HCT116 (cell line): Measurements from ENCODE around the gene DENND4C. TPM values are rescaled to one million over a fixed set of nuclear protein-coding genes. Genes with fewer than 3 reads are reported as not detected.

ENCODE experiments used
- ATAC-seq: fragments of 200-7000 bp; cut with Tn5 transposase; 2 replicates; pipeline ENCODE4 v1.9.1; 2020; ENCODE audit warnings: mild to moderate bottlenecking, moderate library complexity
- BruUV-seq: library from RNA; stranded (reverse); fragments of 400-500 nt; replicated peaks from 2 replicates; lab custom pipeline; 2021; lab: Mats Ljungman, UMichigan
- CTCF ChIA-PET: fragments of 300-600 bp; sonication (Branson Sonifier 250); formaldehyde crosslinking; loops from one replicate; lab custom pipeline; 2021; ENCODE audit warnings: antibody characterized with exemption; lab: Charles Lee
- POLR2A ChIA-PET: fragments of 300-600, 350-600 bp; sonication (Branson Sonifier 250); formaldehyde crosslinking; loops from one replicate; lab custom pipeline; 2021; ENCODE audit warnings: antibody characterized with exemption; lab: Charles Lee
- RAD21 ChIA-PET, 2 experiments: fragments of 300-600 bp; sonication (Branson Sonifier 250); formaldehyde crosslinking; loops; one replicate each; lab custom pipeline; 2023; ENCODE audit warnings: low total read pairs in 2 of 2; ENCODE audit not compliant: uncharacterized antibody in 2 of 2, unreplicated experiment in 2 of 2, low non-redundant PET in 1 of 2; lab: Charles Lee
- DNase-seq: peaks from one replicate; pipeline ENCODE4 v3.0.0-alpha.2; 2010; ENCODE audit warnings: low read depth, low spot score
- H2AFZ ChIP-seq: fragments of 200-600 bp; shearing (Covaris generic), sonication (generic); 2 replicates; pipeline ENCODE4 v1.6.1; 2017; ENCODE audit warnings: low read depth, mixed run types, mixed read lengths, antibody characterized with exemption, low read length; ENCODE audit not compliant: poor library complexity, severe bottlenecking
- H3K27ac ChIP-seq: 2 replicates; pipeline ENCODE4 v1.5.1; 2012; ENCODE audit warnings: low read depth, low read length
- H3K27me3 ChIP-seq: fragments of 200-600 bp; sonication (generic); 2 replicates; pipeline ENCODE4 v1.6.1; 2016; ENCODE audit warnings: mixed run types, low read length, mixed read lengths; ENCODE audit not compliant: insufficient read depth
- H3K36me3 ChIP-seq, 2 experiments: fragments of 200-500 bp in 1 of 2; fragments of 200-600 bp in 1 of 2; sonication (Bioruptor generic) in 1 of 2; sonication (generic) in 1 of 2; 2 replicates each; pipeline versions ENCODE4 v1.5.1 to v1.6.1; 2014 to 2016; ENCODE audit warnings: low read length in 2 of 2, inconsistent platforms in 1 of 2, mixed read lengths in 1 of 2, mixed run types in 1 of 2; ENCODE audit not compliant: insufficient read depth in 2 of 2, control insufficient read depth in 1 of 2
- H3K4me1 ChIP-seq, 2 experiments: fragments of 200-600 bp in 1 of 2; sonication (generic) in 1 of 2; 2 replicates each; pipeline versions ENCODE4 v1.5.1 to v1.6.1; 2012 to 2017; ENCODE audit warnings: low read length in 2 of 2, inconsistent platforms in 1 of 2, mild to moderate bottlenecking in 1 of 2, mixed read lengths in 1 of 2, mixed run types in 1 of 2, moderate library complexity in 1 of 2; ENCODE audit not compliant: insufficient read depth in 2 of 2, control insufficient read depth in 1 of 2
- H3K4me2 ChIP-seq: fragments of 200-600 bp; sonication (generic); 2 replicates; pipeline ENCODE4 v1.6.1; 2017; ENCODE audit warnings: mixed run types, low read length, mixed read lengths
- H3K4me3 ChIP-seq, 2 experiments: fragments of 200-600 bp in 1 of 2; sonication (generic) in 1 of 2; replicated peaks in 1 of 2; 2 replicates each; pipeline ENCODE4 v1.5.1; 2011 to 2016; ENCODE audit warnings: low read length in 2 of 2, control low read depth in 1 of 2, low read depth in 1 of 2, mild to moderate bottlenecking in 1 of 2, mixed read lengths in 1 of 2, mixed run types in 1 of 2
- H3K79me2 ChIP-seq: fragments of 200-600 bp; sonication (generic); 2 replicates; pipeline ENCODE4 v1.6.1; 2017; ENCODE audit warnings: mild to moderate bottlenecking, mixed run types, low read length, moderate library complexity, mixed read lengths; ENCODE audit not compliant: insufficient read depth
- H3K9ac ChIP-seq: fragments of 200-600 bp; sonication (generic); 2 replicates; pipeline ENCODE4 v1.6.1; 2016; ENCODE audit warnings: low read length, mixed read lengths
- H3K9me2 ChIP-seq: fragments of 200-600 bp; sonication (generic), shearing (Covaris generic); 2 replicates; pipeline ENCODE4 v1.6.1; 2017; ENCODE audit warnings: mixed run types, mild to moderate bottlenecking, moderate library complexity; ENCODE audit not compliant: insufficient read depth
- H3K9me3 ChIP-seq, 2 experiments: fragments of 200-500 bp in 1 of 2; fragments of 200-600 bp in 1 of 2; sonication (Bioruptor generic) in 1 of 2; sonication (generic) in 1 of 2; 2 replicates each; pipeline ENCODE4 v1.6.1; 2014 to 2017; ENCODE audit warnings: low read length in 2 of 2, mixed read lengths in 2 of 2, inconsistent platforms in 1 of 2, low read depth in 1 of 2, mild to moderate bottlenecking in 1 of 2, mixed run types in 1 of 2, moderate library complexity in 1 of 2; ENCODE audit not compliant: control insufficient read depth in 1 of 2, insufficient read depth in 1 of 2
- H4K20me1 ChIP-seq: fragments of 200-600 bp; sonication (generic), shearing (Covaris generic); 2 replicates; pipeline ENCODE4 v1.6.1; 2017; ENCODE audit warnings: mixed run types, mild to moderate bottlenecking, moderate library complexity; ENCODE audit not compliant: insufficient read depth
- CBX3 ChIP-seq: IDR thresholded peaks from 2 replicates; pipeline ENCODE4 v1.6.1; 2012; ENCODE audit warnings: low read depth
- JUND ChIP-seq: IDR thresholded peaks from 2 replicates; pipeline ENCODE4 v1.6.1; 2012
- POLR2AphosphoS5 ChIP-seq: IDR thresholded peaks from 2 replicates; pipeline ENCODE4 v1.6.1; 2011; ENCODE audit warnings: mild to moderate bottlenecking, low read depth, low read length, moderate library complexity
- SP1 ChIP-seq: IDR thresholded peaks from 2 replicates; pipeline ENCODE4 v1.6.1; 2012; ENCODE audit warnings: low read depth
- SRF ChIP-seq: IDR thresholded peaks from 2 replicates; pipeline ENCODE4 v1.6.1; 2012; ENCODE audit warnings: low read depth
- YY1 ChIP-seq: IDR thresholded peaks from 2 replicates; pipeline ENCODE4 v1.6.1; 2011; ENCODE audit warnings: low read length, low read depth, moderate library complexity, mild to moderate bottlenecking; ENCODE audit not compliant: insufficient replicate concordance; ENCODE audit errors: extremely low read depth
- ZFX ChIP-seq: fragments of 450-650 bp; IDR thresholded peaks from 2 replicates; pipeline ENCODE4 v1.6.1; 2017
- intact Hi-C: fragments of 100-400 bp; cut with micrococcal nuclease; formaldehyde crosslinking; loops from 2 replicates; pipeline ENCODE4 v1.10.0; 2022
- total RNA-seq: library from RNA; stranded (reverse); gene quantifications from one replicate; pipeline ENCODE4 v1.2.1, GENCODE V29; 2021; ENCODE audit not compliant: unreplicated experiment
- TF ChIP-seq, protein P1 (sequence below): IDR thresholded peaks from 2 replicates; pipeline ENCODE4 v1.6.1; 2012; ENCODE audit warnings: low read depth
- TF ChIP-seq, protein P2 (sequence below): IDR thresholded peaks from 2 replicates; pipeline ENCODE4 v1.6.1; 2012
- TF ChIP-seq, protein P3 (sequence below): IDR thresholded peaks from 2 replicates; pipeline ENCODE4 v1.6.1; 2011; ENCODE audit warnings: mild to moderate bottlenecking, low read length, moderate library complexity; ENCODE audit not compliant: insufficient replicate concordance; ENCODE audit errors: extremely low read depth

The DENND4C gene
- total RNA-seq, 1 experiment from 2014 or later, result 20.9 TPM

DNA sequence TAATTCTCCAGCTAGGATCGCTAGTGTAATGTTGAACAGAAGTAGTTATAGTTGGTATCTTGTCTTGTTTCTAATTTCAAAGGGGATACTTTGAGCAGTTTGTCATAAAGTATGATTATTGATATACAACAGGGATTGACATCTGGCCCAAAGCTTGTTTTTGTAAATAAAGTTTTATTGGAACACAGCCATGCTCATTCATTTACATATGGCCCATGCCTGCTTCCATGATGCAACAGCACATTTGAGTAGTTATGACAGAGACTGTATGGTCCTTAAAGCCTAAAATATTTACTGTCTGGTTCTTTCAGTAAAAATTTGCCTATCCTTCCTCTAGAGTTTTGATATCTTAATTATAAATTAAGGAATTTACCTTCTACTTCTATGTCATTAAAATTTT lies 79.8 kb downstream of the DENND4C start:
- no peak overlapping the region for H3K9ac ChIP-seq
- RAD21 ChIA-PET, result no interaction called here
- no peak overlapping the region for H3K27ac ChIP-seq
- TF ChIP-seq JUND, result no peak
- TF ChIP-seq SRF, result no peak
- TF ChIP-seq, protein P1, sequence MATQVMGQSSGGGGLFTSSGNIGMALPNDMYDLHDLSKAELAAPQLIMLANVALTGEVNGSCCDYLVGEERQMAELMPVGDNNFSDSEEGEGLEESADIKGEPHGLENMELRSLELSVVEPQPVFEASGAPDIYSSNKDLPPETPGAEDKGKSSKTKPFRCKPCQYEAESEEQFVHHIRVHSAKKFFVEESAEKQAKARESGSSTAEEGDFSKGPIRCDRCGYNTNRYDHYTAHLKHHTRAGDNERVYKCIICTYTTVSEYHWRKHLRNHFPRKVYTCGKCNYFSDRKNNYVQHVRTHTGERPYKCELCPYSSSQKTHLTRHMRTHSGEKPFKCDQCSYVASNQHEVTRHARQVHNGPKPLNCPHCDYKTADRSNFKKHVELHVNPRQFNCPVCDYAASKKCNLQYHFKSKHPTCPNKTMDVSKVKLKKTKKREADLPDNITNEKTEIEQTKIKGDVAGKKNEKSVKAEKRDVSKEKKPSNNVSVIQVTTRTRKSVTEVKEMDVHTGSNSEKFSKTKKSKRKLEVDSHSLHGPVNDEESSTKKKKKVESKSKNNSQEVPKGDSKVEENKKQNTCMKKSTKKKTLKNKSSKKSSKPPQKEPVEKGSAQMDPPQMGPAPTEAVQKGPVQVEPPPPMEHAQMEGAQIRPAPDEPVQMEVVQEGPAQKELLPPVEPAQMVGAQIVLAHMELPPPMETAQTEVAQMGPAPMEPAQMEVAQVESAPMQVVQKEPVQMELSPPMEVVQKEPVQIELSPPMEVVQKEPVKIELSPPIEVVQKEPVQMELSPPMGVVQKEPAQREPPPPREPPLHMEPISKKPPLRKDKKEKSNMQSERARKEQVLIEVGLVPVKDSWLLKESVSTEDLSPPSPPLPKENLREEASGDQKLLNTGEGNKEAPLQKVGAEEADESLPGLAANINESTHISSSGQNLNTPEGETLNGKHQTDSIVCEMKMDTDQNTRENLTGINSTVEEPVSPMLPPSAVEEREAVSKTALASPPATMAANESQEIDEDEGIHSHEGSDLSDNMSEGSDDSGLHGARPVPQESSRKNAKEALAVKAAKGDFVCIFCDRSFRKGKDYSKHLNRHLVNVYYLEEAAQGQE, result no peak
- no peak for TF ChIP-seq ZFX
- TF ChIP-seq SP1, result no peak
- no peaks in the 10 kb centered on the region for H3K4me1 ChIP-seq
- ATAC-seq (no peak), DNase-seq (no peak)
- no peaks in the 10 kb centered on the region for H3K36me3 ChIP-seq
- CTCF ChIA-PET, result no interaction called here
- H3K79me2 ChIP-seq, result no peaks in the 10 kb centered on the region
- BruUV-seq, result no TSS peak
- H3K9me3 ChIP-seq, result no peaks in the 10 kb centered on the region
- no peak overlapping the region for H3K4me2 ChIP-seq
- H2AFZ ChIP-seq, result no peak overlapping the region
- H3K27me3 ChIP-seq, result no peaks in the 10 kb centered on the region
- 0 out of 2 replicates have a peak, but pooled peaks cover 1% of the 10 kb centered on the region for H4K20me1 ChIP-seq
- POLR2A ChIA-PET, result no interaction called here
- no peak overlapping the region for H3K4me3 ChIP-seq
- intact Hi-C loops, result no loop called here
- no peaks in the 10 kb centered on the region for H3K9me2 ChIP-seq

DNA sequence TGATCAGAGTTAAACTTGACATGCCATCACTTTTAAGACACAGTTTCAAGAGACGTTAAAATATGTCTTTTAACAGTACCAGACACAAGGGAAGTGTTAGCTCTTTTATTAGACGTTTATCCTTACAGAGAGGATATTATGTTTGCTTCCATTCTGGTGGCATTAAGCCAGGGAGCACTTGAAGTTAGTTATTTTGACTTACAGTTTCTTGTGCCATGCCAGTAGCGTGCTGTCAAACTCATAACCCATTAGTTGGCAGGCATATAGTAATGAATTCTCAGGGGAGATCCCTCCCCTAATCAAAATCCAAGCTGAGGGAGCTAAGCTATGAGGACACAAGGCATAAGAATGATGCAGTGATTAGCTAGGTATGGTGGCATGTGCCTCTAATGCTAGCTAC lies 83.1 kb downstream of the DENND4C start:
- no TSS peak for BruUV-seq
- H3K36me3 ChIP-seq, result peaks cover 0 to 6% of the 10 kb centered on the region in 2 experiments; a peak in 2 of 4 replicates
- TF ChIP-seq POLR2AphosphoS5 (no peak), YY1 (no peak), SRF (no peak), CBX3 (no peak)
- TF ChIP-seq, protein P2, sequence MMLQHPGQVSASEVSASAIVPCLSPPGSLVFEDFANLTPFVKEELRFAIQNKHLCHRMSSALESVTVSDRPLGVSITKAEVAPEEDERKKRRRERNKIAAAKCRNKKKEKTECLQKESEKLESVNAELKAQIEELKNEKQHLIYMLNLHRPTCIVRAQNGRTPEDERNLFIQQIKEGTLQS, result no peak
- TF ChIP-seq, protein P3, sequence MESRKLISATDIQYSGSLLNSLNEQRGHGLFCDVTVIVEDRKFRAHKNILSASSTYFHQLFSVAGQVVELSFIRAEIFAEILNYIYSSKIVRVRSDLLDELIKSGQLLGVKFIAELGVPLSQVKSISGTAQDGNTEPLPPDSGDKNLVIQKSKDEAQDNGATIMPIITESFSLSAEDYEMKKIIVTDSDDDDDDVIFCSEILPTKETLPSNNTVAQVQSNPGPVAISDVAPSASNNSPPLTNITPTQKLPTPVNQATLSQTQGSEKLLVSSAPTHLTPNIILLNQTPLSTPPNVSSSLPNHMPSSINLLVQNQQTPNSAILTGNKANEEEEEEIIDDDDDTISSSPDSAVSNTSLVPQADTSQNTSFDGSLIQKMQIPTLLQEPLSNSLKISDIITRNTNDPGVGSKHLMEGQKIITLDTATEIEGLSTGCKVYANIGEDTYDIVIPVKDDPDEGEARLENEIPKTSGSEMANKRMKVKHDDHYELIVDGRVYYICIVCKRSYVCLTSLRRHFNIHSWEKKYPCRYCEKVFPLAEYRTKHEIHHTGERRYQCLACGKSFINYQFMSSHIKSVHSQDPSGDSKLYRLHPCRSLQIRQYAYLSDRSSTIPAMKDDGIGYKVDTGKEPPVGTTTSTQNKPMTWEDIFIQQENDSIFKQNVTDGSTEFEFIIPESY, result no peak
- TF ChIP-seq, protein P1, result no peak

More for the DNA sequence above, 83.1 kb downstream of the DENND4C start:
- Histone ChIP-seq H3K27ac (no peak overlapping the region), H3K9me3 (no peaks in the 10 kb centered on the region), H3K27me3 (no peaks in the 10 kb centered on the region), H4K20me1 (no peaks in the 10 kb centered on the region), H3K4me2 (no peak overlapping the region), H2AFZ (no peak overlapping the region), H3K4me3 (no peak overlapping the region), H3K79me2 (no peaks in the 10 kb centered on the region), H3K4me1 (no peaks in the 10 kb centered on the region), H3K9ac (no peak overlapping the region), H3K9me2 (no peaks in the 10 kb centered on the region)
- RAD21 ChIA-PET, result no interaction called here
- POLR2A ChIA-PET, result no interaction called here
- no peak for ATAC-seq
- intact Hi-C loops, result no loop called here
- no peak for DNase-seq
- CTCF ChIA-PET, result no interaction called here
